Memory B cell (primary cell): ENCODE data around the gene ARL5C.

Experiments
- ATAC-seq: fragments of 150-1000 bp; cut with Tn5 transposase; 2 replicates; pipeline ENCODE4 v1.10.0; 2021; ENCODE audit warnings: low read depth, mild to moderate bottlenecking, moderate library complexity
- DNase-seq, 2 donors: peaks; one replicate each; pipeline ENCODE4 v3.0.0; 2022; ENCODE audit warnings: low spot score in 2 of 2
- H3K27ac Mint-ChIP-seq: one replicate; pipeline ENCODE4 v1.8.0; 2022; ENCODE audit warnings: mild to moderate bottlenecking, moderate library complexity, mixed read lengths
- H3K27me3 Mint-ChIP-seq: one replicate; pipeline ENCODE4 v1.8.0; 2022; ENCODE audit warnings: mixed read lengths
- H3K36me3 Mint-ChIP-seq: one replicate; pipeline ENCODE4 v1.8.0; 2022; ENCODE audit warnings: mild to moderate bottlenecking, mixed read lengths
- H3K4me1 Mint-ChIP-seq: one replicate; pipeline ENCODE4 v1.8.0; 2022; ENCODE audit warnings: mixed read lengths
- H3K4me3 Mint-ChIP-seq: one replicate; pipeline ENCODE4 v1.8.0; 2022; ENCODE audit warnings: mild to moderate bottlenecking, moderate library complexity, mixed read lengths
- H3K9me3 Mint-ChIP-seq: one replicate; pipeline ENCODE4 v1.8.0; 2022; ENCODE audit warnings: mixed read lengths

The ARL5C gene

DNA sequence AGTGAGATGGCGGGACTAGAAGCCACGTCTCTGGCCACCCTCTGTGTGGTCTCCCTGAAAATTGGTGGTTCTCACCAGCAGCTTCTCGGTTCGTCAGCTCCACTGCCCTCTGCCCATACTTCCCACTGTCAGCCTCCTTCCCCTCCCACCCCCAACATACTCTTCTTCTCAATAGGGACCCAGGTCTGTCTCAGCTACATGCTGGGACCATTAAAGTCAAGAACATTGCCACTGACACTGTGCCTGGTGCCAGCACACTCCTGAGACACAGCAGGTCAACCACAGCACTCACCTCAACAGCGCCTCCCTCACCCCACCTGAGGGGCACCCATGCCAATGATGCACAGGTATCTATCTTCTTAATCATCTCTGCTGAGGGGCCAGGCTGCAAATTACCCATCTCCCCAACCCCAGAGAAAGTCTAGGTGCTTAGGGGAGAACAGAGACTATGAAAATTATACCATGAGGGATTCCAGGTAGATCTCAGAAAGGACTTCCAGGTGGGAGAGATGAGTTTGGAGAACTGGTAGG is 15.8 kb downstream of the ARL5C start:
- H3K27me3 Mint-ChIP-seq, result peaks cover 29% of the 10 kb centered on the region
- H3K4me1 Mint-ChIP-seq, result peaks cover 18% of the 10 kb centered on the region
- peak overlapping the region; percentile 14 for H3K4me3 Mint-ChIP-seq
- DNase-seq (no peak), ATAC-seq (no peak)
- no peaks in the 10 kb centered on the region for H3K9me3 Mint-ChIP-seq
- H3K36me3 Mint-ChIP-seq, result no peaks in the 10 kb centered on the region
- H3K27ac Mint-ChIP-seq, result no peak overlapping the region

DNA sequence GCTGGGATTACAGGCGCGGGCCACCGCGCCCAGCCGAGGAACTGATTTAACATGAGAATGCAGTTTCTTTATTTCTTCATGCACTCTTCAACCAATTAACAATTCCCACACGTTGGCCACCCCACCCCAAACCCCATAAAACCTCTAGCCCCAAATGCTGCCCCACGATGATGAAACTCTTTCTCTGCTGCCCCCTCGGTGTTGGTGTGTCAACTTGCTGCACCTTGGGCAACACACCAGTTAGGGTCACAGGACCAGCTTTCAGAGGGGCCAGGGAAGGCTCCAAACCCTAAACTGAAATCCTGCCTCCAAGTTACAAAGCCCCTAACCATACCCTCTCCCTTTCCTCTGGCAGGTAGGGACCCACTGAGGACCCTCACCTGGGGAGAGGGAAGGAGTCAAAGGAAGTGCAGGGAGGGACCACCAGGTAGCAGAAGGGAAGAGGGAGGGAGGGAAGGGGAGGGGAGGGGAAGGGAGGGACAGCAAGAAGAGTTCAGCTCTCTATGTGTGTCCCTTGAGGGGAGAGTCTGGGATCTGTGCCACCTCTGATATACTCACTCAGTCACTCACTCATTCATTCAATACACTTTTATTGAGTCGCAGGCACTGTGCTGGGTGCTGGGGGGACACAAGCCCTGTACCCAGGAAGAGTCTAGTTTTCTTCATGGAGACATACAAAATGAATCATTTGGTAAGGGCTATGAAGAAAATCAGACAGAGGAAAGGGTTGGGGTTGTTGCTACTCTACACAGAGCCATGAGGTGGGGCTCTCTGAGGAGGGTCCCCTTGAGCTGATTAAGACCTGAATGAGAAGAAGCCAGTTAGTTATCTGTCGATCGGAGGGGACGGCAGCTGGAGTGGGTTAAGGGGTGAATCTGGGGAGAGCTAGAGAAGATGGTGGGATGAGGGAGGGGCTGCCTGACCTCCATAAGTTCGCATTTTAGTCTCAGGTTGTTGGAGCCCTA is 18.5 kb downstream of the ARL5C start:
- DNase-seq (no peak), ATAC-seq (no peak)
- Mint-ChIP-seq H3K4me3 (no peak overlapping the region), H3K27ac (no peak overlapping the region), H3K9me3 (no peaks in the 10 kb centered on the region), H3K4me1 (peaks cover 6% of the 10 kb centered on the region), H3K27me3 (peaks cover 29% of the 10 kb centered on the region), H3K36me3 (no peaks in the 10 kb centered on the region)

DNA sequence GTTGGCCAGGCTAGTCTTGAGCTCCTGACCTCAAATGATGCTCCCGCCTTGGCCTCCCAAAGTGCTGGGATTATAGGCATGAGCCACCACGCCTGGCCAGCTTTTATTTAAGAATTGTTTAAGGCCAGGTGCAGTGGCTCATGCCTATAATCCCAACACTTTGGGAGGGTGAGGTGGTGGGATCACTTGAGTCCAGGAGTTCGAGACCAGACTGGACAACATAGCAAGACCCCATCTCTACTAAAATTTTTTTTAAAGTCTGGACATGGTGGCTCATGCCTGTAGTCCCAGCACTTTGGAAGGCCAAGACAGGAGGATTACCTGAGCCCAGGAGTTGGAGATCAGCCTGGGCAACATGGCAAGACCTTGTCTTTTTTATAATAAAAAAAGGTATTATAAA is 19.7 kb downstream of the ARL5C start:
- Mint-ChIP-seq H3K9me3 (no peaks in the 10 kb centered on the region), H3K27me3 (peaks cover 27% of the 10 kb centered on the region), H3K27ac (no peak overlapping the region), H3K4me3 (no peak overlapping the region), H3K4me1 (peaks cover 4% of the 10 kb centered on the region), H3K36me3 (no peaks in the 10 kb centered on the region)
- DNase-seq, result no peak
- no peak for ATAC-seq

DNA sequence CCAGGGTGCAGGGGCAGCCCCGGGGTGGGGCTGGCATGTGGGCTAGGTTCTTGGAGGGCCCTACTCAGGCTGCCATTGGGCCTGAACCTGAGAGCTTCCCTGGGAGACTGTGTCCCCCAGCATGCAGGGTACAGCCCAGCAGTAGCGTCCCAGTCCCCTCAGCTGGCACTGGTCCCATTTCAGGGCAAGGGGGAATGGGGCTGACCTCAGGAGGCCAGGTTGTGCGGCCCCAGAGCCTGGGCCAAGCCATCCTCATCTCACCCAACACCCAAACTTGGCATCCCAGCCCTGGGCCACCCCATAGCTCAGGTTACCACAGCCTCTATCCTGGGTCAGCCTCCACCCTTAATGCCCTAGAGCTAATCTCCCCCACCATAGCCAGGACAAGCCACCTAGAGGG is 20.8 kb downstream of the ARL5C start:
- Mint-ChIP-seq H3K36me3 (no peaks in the 10 kb centered on the region), H3K27ac (no peak overlapping the region), H3K4me3 (no peak overlapping the region), H3K9me3 (no peaks in the 10 kb centered on the region), H3K4me1 (peaks cover under 1% of the 10 kb centered on the region), H3K27me3 (peaks cover 23% of the 10 kb centered on the region)
- ATAC-seq, result no peak
- no peak for DNase-seq

DNA sequence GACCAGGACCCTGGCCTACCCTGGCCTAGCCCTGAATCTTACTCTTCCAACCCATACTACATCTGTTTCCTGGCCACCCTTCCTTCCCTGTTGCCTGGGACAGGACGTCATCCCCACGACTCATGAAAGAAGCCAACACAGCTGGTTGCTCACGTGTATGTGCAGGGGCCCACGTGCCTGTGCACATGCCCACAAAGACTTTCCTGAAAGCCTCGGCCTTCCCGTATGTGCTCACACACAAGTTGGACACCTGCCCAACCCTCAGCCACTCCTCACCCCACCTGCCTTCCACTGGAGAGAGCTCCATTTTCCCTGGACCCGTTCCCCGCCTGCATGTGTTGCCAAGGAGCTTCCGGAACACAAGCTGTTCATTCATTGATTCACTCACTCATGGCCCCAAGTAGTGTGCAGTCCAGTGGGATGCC is 21.5 kb downstream of the ARL5C start:
- Mint-ChIP-seq H3K36me3 (no peaks in the 10 kb centered on the region), H3K4me1 (no peaks in the 10 kb centered on the region), H3K27ac (no peak overlapping the region), H3K27me3 (peaks cover 18% of the 10 kb centered on the region), H3K9me3 (no peaks in the 10 kb centered on the region), H3K4me3 (no peak overlapping the region)
- DNase-seq, result no peak
- no peak for ATAC-seq

DNA sequence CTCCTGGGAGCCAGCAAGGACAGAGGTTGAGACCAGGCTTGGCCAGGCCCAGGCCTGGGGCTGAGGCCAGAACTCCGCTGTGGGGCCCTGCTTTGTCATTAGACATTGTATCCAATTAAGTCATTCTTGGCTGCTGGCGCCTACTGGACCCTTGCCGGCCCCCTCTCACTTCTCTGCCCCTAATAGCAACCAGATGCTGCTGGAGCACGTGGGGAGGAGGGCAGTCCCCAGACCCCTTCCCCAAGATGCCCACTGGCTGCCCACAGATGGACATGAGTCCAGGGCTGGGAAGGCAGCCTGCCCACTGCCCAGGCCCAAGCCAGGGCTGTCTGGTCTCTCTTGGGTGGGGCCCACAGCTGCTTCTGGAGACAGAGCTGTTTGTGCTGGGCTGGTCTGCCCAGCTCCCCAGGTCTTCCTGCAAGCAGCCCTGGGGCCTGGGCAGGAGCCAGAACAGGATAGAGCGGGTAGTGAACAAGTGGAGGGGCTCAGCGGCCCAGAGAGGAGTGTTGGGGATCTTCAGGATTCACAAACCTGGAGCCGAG is 22.3 kb downstream of the ARL5C start:
- no peak overlapping the region for H3K4me3 Mint-ChIP-seq
- peaks cover 12% of the 10 kb centered on the region for H3K27me3 Mint-ChIP-seq
- no peaks in the 10 kb centered on the region for H3K36me3 Mint-ChIP-seq
- no peak overlapping the region for H3K27ac Mint-ChIP-seq
- peaks cover 2% of the 10 kb centered on the region for H3K4me1 Mint-ChIP-seq
- DNase-seq (no peak), ATAC-seq (no peak)
- H3K9me3 Mint-ChIP-seq, result no peaks in the 10 kb centered on the region

DNA sequence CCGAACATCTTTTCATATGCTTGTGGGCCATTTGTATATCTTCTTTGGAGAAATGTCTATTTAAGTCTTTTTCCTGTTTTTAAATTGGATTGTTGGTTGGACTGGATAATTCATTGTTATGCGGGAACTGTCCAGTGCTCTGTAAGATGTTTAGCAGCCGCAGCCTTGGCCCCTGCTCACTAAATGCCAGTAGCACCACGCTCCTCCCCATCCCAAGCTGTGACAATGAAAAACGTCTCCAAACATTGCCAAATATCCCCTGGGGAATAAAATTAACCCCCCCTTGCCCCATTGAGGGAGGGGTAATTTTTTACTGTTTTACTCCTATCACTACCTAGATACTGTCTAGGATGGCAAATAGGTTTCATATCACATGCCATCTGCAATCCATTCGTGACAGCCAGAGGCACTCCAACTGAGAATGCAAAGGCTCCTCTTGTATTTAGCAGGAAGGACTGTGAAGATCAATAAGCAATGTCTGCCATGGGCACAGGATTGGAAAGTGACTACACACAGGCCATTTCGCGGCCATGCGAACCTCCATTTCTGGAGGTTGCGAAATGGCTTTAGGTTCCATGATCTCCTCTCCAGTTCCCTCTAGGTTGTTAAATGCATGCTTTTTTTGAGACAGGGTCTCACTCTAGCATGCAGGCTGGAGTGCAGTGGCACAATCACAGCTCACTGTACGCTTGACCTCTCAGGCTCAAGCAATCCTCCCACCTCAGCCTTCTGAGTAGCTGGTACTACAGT is 23.9 kb downstream of the ARL5C start:
- DNase-seq (no peak), ATAC-seq (no peak)
- no peaks in the 10 kb centered on the region for H3K9me3 Mint-ChIP-seq
- no peak overlapping the region for H3K27ac Mint-ChIP-seq
- H3K27me3 Mint-ChIP-seq, result peaks cover 6% of the 10 kb centered on the region
- no peaks in the 10 kb centered on the region for H3K36me3 Mint-ChIP-seq
- H3K4me1 Mint-ChIP-seq, result peaks cover 3% of the 10 kb centered on the region
- no peak overlapping the region for H3K4me3 Mint-ChIP-seq

DNA sequence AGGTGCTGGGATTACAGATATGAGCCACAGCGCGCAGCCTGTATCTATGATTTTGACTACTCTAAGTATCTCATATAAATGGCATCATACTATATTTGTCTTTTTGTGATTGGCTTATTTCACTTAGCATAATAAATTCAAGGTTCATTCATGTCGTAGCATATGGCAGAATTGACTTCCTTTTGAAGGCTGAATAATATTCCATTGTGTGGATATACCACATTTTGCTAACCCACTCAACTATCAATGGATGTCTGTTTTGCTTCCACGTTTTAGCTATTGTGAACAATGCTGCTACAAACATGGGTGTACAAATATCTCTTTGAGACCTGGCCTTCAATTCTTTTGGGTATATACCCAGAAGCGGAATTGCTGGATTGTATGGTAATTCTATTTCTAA is 24.7 kb downstream of the ARL5C start:
- Mint-ChIP-seq H3K4me1 (peaks cover 3% of the 10 kb centered on the region), H3K36me3 (no peaks in the 10 kb centered on the region), H3K9me3 (no peaks in the 10 kb centered on the region), H3K27ac (no peak overlapping the region), H3K4me3 (no peak overlapping the region), H3K27me3 (peaks cover 8% of the 10 kb centered on the region)
- no peak for DNase-seq
- no peak for ATAC-seq

DNA sequence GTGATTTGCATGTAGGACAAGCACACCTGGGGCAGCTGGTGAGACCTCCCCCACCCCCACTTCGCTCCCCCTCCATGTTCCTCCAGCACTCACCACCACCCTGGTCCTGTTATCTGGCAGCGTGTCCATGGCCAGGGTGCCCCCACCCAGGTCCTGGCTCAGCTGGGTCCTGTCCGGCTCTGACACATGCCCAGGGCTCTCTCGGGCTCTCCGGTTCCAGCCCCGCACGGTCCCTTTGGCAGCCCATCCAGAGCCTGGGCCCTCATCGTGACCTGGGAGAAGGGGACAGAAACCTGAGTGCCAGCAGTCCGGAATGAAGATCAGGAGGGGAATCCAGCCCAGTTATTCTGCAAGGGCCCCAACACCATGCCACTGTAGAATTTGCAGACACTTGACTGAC is 26.4 kb downstream of the ARL5C start:
- peaks cover 3% of the 10 kb centered on the region for H3K4me1 Mint-ChIP-seq
- no peaks in the 10 kb centered on the region for H3K36me3 Mint-ChIP-seq
- no peak for ATAC-seq
- H3K27me3 Mint-ChIP-seq, result peaks cover 2% of the 10 kb centered on the region
- no peak for DNase-seq
- H3K9me3 Mint-ChIP-seq, result no peaks in the 10 kb centered on the region
- H3K4me3 Mint-ChIP-seq, result no peak overlapping the region
- H3K27ac Mint-ChIP-seq, result no peak overlapping the region

DNA sequence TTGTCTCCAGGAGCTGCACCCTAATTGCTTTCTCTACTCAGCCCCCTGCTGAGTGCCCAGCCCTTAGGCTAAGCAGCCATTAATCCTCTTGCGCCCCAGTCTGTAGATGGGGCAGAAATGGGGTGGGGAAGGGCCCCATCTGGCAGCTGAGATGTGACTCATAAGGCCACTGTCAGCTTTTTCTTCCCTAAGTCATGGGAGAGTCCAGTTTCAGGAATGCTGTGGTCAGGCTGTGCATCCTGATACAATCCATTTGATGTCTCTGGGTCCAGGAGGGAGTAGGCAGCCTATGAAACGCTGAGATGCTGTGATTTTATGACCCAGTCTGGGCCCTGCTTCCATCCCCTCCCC is 26.8 kb downstream of the ARL5C start:
- Mint-ChIP-seq H3K27ac (no peak overlapping the region), H3K4me3 (no peak overlapping the region), H3K4me1 (peaks cover 3% of the 10 kb centered on the region), H3K27me3 (peaks cover 2% of the 10 kb centered on the region), H3K36me3 (no peaks in the 10 kb centered on the region), H3K9me3 (no peaks in the 10 kb centered on the region)
- DNase-seq (no peak), ATAC-seq (no peak)

DNA sequence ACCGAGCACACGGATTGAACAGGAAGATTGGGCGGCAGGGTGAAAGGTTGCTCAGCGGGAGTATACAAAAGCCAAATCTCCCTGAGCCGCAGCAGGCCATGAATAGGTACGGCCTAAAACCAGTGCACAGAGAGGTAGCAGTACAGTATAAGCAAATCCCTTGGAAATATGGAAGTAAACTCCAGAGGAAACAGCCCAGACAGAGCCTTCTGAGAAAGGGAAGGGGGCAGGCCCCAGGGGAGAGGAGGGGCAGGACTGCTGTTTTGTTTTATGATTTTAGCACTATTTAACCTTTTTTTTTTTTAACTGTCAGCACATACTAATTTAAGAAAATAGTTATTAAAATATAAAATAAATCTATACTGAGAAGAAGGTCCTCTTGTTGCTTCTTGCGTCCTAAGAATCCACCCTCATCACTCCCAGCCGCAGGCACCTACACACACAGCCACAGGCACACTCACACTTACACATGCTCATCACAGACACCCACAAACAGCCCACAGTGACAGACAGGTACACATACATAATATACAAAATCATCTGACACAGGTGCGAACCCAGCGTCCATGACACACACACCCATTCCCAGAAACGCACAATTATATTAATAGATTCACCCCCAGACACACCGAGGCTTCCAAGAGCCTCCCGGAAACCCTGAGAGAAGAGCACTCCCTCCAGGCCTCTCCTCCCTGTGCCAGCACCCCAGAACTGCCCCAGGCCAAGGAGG is 27.4 kb downstream of the ARL5C start:
- DNase-seq (no peak), ATAC-seq (no peak)
- Mint-ChIP-seq H3K9me3 (no peaks in the 10 kb centered on the region), H3K4me3 (no peak overlapping the region), H3K36me3 (no peaks in the 10 kb centered on the region), H3K4me1 (peaks cover 3% of the 10 kb centered on the region), H3K27ac (no peak overlapping the region), H3K27me3 (peaks cover 2% of the 10 kb centered on the region)

DNA sequence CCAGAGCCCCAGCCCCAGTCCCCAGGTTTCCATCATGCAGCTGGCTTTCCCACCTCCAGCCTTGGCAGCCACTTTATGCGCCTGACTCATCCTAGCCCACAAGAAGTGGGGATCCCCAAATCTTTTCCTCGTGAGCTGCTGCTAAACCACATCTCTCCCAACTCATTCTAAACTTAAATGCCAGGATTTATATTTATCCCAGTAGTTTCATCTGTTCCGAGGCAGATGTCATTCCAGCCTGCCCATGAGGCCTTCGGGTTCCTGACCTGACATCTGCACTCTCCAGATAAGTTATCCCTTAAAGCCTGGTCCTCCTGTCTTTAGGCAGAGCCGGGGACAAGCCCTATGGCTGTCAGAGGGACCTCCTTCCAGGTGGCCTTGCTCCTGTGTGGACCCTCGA is 31.1 kb downstream of the ARL5C start:
- no peak for ATAC-seq
- H3K36me3 Mint-ChIP-seq, result no peaks in the 10 kb centered on the region
- H3K4me1 Mint-ChIP-seq, result peaks cover 3% of the 10 kb centered on the region
- DNase-seq, result no peak
- no peaks in the 10 kb centered on the region for H3K9me3 Mint-ChIP-seq
- no peak overlapping the region for H3K27ac Mint-ChIP-seq
- H3K27me3 Mint-ChIP-seq, result peaks cover 8% of the 10 kb centered on the region
- no peak overlapping the region for H3K4me3 Mint-ChIP-seq

DNA sequence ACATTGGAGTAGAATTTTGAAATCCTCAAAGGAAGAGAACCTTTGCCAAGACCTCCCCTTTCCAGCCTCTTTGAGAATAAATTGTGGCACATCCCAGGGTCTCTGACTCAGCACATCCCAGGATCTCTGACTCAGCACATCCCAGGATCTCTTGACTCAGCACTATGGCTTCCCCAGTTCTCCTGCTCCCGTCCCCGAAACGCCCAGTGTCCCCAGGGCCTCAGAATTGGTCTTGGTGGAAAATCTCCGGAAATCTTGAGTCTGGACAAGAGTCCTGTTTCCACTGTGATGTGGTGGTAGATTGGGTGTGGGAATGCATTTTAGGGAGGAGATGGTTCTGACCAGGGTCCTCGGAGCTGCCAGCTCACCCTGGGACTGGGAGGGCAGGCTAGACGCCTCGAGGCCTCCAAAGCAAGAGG is 33.8 kb downstream of the ARL5C start:
- Mint-ChIP-seq H3K27ac (no peak overlapping the region), H3K4me1 (no peaks in the 10 kb centered on the region), H3K36me3 (no peaks in the 10 kb centered on the region), H3K4me3 (no peak overlapping the region), H3K9me3 (no peaks in the 10 kb centered on the region), H3K27me3 (peaks cover 8% of the 10 kb centered on the region)
- DNase-seq (no peak), ATAC-seq (no peak)

DNA sequence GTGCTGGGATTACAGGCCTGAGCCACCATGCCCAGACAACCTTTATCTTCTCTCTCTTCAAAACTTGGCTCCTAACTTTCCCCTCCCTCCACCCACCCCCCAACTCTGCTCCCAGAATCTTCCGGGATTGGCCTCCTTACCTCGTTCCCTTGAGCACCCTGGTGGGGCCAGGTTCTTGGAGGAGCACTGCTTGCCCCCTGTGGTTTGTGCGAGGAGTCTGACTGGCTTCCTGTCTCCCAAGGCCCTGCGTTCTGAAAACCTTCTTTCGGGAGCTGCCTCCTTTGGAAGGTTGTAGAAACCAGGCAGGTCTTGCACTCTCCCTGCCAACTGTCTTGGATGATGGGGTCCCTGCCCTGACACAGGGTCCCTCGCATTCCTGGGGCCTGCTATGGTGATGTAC is 34.3 kb downstream of the ARL5C start:
- Mint-ChIP-seq H3K27me3 (peaks cover 6% of the 10 kb centered on the region), H3K4me3 (no peak overlapping the region), H3K4me1 (no peaks in the 10 kb centered on the region), H3K9me3 (no peaks in the 10 kb centered on the region), H3K27ac (no peak overlapping the region), H3K36me3 (no peaks in the 10 kb centered on the region)
- no peak for DNase-seq
- no peak for ATAC-seq
